Tibial nerve (tissue), 4 donors: ENCODE results near the gene QSOX2. TPM values are rescaled to one million over a fixed set of nuclear protein-coding genes. Genes with fewer than 3 reads are reported as not detected.
A peak's percentile ranks its signal among the peaks of the same experiment; 100 is the strongest.

Experiments
- DNase-seq, 2 donors: peaks; one replicate each; pipeline ENCODE4 v3.0.0-alpha.2; 2019; ENCODE audit warnings: low spot score in 2 of 2
- H3K27ac ChIP-seq, 4 donors: fragments of 200-600 bp; sonication (generic) in 3 of 4; one replicate each; pipeline ENCODE4 v1.5.1; 2017 to 2019; ENCODE audit warnings: mild to moderate bottlenecking in 1 of 4
- H3K27me3 ChIP-seq, 2 donors: fragments of 200-600 bp; sonication (generic) in 1 of 2; one replicate each; pipeline versions ENCODE4 v1.5.1 to v1.6.0; 2017 to 2019
- H3K36me3 ChIP-seq, 3 donors: fragments of 200-600 bp; sonication (generic); one replicate each; pipeline ENCODE4 v1.5.1; 2018 to 2019
- H3K4me1 ChIP-seq, 4 donors: fragments of 200-600 bp; sonication (generic) in 3 of 4; one replicate each; pipeline ENCODE4 v1.5.1; 2017 to 2019
- H3K4me3 ChIP-seq, 4 donors: fragments of 200-600 bp; sonication (generic) in 3 of 4; one replicate each; pipeline ENCODE4 v1.5.1; 2017 to 2019; ENCODE audit warnings: mild to moderate bottlenecking in 1 of 4, moderate library complexity in 1 of 4
- H3K9me3 ChIP-seq, 4 donors: fragments of 200-600 bp; sonication (generic) in 3 of 4; one replicate each; pipeline ENCODE4 v1.5.1; 2017 to 2019
- EP300 ChIP-seq, 2 donors: sonication (generic); formaldehyde crosslinking; IDR thresholded peaks; one replicate each; pipeline ENCODE4 v1.6.1; 2017; ENCODE audit warnings: antibody characterized with exemption in 2 of 2, mild to moderate bottlenecking in 1 of 2
- POLR2A ChIP-seq, 2 donors: fragments of 450-650 bp; IDR thresholded peaks; one replicate each; pipeline ENCODE4 v1.6.1; 2017; ENCODE audit warnings: antibody characterized with exemption in 2 of 2, mild to moderate bottlenecking in 2 of 2, moderate library complexity in 2 of 2
- WGBS, 2 donors: methylation state at CpG; one replicate each; pipeline ENCODE4 v1.1.5; 2018; 5-methylcytosine and 5-hydroxymethylcytosine counted together
- total RNA-seq, 4 donors: library from RNA; depleted of rRNA; stranded (reverse); fragments of >200 nt; gene quantifications; one replicate each; pipeline ENCODE4 v1.1.0, GENCODE V29; 2016
- TF ChIP-seq, protein P1 (sequence below), 5 experiments: fragments of 200-600 bp in 3 of 5; fragments of 450-650 bp in 2 of 5; sonication (generic) in 3 of 5; IDR thresholded peaks; one replicate each; pipeline ENCODE4 v1.5.1; 2016 to 2019; ENCODE audit warnings: antibody characterized with exemption in 5 of 5, mild to moderate bottlenecking in 3 of 5, moderate library complexity in 2 of 5

Gene QSOX2
- total RNA-seq, 4 donors from 2014 or later = 10.2 to 16.8 (median 11.8) TPM

DNA sequence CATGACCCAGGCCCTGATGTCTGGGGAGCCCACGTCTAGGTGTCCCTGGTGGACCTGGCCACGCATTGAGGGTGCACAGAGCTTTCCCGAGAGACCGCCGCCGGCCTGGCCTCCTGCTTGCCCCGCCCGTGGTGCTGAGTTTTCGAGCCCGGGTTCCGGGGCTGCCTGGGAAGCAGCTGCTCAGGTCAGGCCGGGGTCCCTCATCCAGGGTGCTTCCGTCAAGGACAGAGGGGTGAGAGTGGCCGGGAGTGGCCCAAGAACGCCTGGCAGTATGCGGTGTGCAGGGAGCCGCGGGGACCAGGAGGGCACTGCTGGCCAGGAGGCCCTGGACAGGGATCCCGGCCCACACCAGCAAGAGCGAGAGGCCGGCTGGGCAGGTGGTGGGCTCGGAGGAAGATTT, 38.7 kb upstream of the QSOX2 start:
- no peak for TF ChIP-seq EP300 (IDR thresholded peaks at IDR 0.05)
- TF ChIP-seq POLR2A (IDR thresholded peaks at IDR 0.05) = no peak
- TF ChIP-seq, protein P1, sequence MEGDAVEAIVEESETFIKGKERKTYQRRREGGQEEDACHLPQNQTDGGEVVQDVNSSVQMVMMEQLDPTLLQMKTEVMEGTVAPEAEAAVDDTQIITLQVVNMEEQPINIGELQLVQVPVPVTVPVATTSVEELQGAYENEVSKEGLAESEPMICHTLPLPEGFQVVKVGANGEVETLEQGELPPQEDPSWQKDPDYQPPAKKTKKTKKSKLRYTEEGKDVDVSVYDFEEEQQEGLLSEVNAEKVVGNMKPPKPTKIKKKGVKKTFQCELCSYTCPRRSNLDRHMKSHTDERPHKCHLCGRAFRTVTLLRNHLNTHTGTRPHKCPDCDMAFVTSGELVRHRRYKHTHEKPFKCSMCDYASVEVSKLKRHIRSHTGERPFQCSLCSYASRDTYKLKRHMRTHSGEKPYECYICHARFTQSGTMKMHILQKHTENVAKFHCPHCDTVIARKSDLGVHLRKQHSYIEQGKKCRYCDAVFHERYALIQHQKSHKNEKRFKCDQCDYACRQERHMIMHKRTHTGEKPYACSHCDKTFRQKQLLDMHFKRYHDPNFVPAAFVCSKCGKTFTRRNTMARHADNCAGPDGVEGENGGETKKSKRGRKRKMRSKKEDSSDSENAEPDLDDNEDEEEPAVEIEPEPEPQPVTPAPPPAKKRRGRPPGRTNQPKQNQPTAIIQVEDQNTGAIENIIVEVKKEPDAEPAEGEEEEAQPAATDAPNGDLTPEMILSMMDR (IDR thresholded peaks at IDR 0.05) = no peak
- H3K27ac ChIP-seq = no peak overlapping the region
- DNase-seq = no peak
- H3K36me3 ChIP-seq = no peaks in the 10 kb centered on the region
- 66 to 75% methylated on average over 15 to 19 of the region's 22 CpGs for WGBS, 2 donors
- H3K27me3 ChIP-seq = peaks cover 0 to 49% of the 10 kb centered on the region in 2 donors
- peaks cover 0 to 12% (median 5%) of the 10 kb centered on the region in 4 donors for H3K4me1 ChIP-seq
- no peak overlapping the region for H3K4me3 ChIP-seq
- H3K9me3 ChIP-seq = no peaks in the 10 kb centered on the region

DNA sequence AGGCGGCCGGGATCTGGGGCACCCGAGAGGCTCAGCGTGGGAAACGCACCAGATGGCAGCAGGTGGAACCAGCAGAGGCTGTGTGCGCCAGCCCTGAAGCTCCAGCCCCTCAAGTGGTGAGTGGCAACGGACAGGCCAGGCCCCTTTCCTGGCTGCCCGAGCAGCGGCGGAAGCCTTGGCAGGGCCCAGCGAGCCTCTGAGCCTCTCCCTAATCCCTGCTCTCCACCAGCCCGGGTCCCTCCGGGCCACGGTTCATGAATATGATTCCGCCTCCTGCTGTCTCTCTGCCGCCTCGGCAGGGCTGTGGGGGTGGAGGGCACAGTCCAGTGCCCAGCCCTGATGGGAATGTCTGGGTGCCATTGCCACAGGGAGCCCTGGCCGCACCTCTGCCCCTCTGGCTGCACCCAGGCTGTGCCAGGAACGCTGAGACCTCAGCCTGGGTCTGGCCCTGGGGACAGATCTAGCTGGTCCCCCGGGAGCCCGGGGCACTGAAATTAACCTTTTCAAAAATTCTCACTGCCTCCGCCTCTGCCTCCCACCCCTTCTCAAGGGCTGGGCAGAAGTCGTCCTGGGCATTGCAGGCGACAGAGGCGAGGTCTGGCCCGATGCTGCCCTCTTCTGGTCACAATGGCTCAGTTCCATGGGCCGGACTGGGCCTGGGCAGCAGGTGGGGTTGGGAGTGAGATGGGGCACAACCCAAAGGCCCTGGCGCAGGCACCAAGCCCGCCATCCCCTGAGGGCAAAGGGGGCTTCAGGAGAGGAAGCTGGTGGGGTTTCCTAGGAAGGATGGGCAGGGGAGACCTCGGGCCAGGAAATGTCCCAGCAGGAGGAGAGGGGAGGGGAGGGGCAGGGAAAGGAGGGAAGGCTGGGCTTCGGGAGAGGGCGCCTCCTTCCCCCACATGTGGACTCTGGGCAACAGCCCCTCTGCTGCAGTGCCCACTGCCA, 38.0 kb upstream of the QSOX2 start:
- 20 to 24% methylated on average over 29 to 31 of the region's 32 CpGs for WGBS, 2 donors
- peak; percentile 61 to 72 for DNase-seq
- Histone ChIP-seq H3K27ac (peak overlapping the region in 2 of 4 donors; percentile 12 to 56), H3K9me3 (no peaks in the 10 kb centered on the region), H3K4me1 (peaks cover 0 to 12% (median 5%) of the 10 kb centered on the region in 4 donors), H3K4me3 (peak overlapping the region in 3 of 4 donors; percentile 7 to 28 (median 20)), H3K36me3 (no peaks in the 10 kb centered on the region), H3K27me3 (peaks cover 0 to 52% of the 10 kb centered on the region in 2 donors)
- no peak for TF ChIP-seq EP300 (IDR thresholded peaks at IDR 0.05)
- TF ChIP-seq, protein P1 (IDR thresholded peaks at IDR 0.05) = peak; percentile 78 to 91 (median 85)

DNA sequence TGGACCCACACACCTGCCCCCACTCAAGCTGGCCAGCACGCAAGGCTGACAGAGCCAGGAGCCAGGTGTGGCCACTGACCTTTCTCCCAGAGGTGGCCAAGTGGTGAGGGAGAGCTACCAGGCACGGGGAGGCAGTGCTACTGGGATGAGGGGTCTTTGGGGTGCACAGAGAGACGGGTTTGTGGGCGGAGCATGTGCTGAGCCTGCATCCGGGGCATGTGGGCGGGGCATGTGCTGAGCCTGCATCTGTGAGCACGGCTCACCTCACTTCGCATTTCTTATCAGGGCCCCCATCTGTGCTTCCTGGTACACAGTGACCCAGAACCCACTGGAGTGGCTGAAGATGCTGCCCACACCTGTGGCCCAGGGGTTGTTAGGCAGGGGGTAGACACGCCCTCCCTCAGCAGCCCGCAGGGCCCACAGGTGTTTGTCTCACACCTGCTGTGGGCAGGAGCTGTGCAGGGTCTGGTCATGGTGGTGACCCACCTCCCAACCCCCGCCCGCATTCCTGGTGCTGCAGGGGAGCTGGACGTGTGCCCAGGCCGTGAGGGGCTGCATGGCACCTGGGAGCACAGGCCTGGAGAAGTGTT, 36.8 kb upstream of the QSOX2 start:
- 56 to 66% methylated on average over 12 to 13 of the region's 14 CpGs for WGBS, 2 donors
- peaks cover 0 to 12% (median 5%) of the 10 kb centered on the region in 4 donors for H3K4me1 ChIP-seq
- no peak overlapping the region for H3K4me3 ChIP-seq
- TF ChIP-seq, protein P1 (IDR thresholded peaks at IDR 0.05) = no peak
- TF ChIP-seq EP300 (IDR thresholded peaks at IDR 0.05) = no peak
- TF ChIP-seq POLR2A (IDR thresholded peaks at IDR 0.05) = no peak
- no peak for DNase-seq
- H3K36me3 ChIP-seq = no peaks in the 10 kb centered on the region
- H3K27ac ChIP-seq = no peak overlapping the region
- peaks cover 0 to 50% of the 10 kb centered on the region in 2 donors for H3K27me3 ChIP-seq
- no peaks in the 10 kb centered on the region for H3K9me3 ChIP-seq

DNA sequence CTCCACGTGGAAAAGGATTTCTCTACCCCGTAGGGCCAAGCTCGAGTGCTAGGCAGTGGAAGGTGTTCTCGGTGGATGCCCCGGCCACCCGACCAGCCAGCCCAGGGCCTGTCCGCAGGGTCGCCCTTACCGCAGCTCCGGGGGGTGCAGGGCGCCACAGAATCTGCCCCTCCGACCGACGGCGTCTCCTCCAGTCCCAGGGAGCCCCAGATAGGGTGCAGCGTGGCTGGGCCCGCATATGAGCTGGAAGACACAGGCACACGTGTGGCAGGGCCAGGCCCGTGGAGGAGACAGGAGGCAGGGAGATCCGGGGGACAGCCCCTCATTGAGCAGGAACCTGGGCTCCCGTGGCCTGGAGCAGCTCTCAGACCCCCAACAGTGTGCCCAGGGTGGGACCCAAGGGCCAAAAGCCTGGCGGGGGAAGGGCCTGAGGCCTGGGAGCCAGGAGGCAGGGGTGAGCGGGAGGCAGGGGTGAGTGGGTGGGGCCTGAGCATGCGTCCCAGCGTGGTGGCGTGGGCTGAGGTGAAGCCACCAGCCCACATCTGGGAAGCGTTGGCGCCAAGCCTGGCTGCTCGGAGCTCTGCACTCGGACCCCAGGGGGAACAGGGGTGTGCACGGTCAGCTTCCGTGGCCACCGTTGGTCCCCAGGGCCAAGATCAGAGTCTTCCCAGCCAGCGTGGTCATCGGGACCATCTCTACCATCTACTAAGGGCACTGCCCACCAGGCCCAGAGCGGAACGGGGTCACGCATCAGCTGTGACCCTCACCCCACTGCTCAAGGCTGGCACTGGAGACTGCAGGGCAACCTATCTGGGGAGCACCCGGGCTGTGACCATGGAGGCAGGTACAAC, 36.0 kb upstream of the QSOX2 start:
- no peaks in the 10 kb centered on the region for H3K9me3 ChIP-seq
- H3K27me3 ChIP-seq = peaks cover 0 to 53% of the 10 kb centered on the region in 2 donors
- DNase-seq = no peak
- H3K27ac ChIP-seq = no peak overlapping the region
- no peaks in the 10 kb centered on the region for H3K36me3 ChIP-seq
- H3K4me1 ChIP-seq = peaks cover 0 to 12% (median 5%) of the 10 kb centered on the region in 4 donors
- TF ChIP-seq EP300 (IDR thresholded peaks at IDR 0.05) (no peak), POLR2A (IDR thresholded peaks at IDR 0.05) (no peak)
- TF ChIP-seq, protein P1 (IDR thresholded peaks at IDR 0.05) = no peak
- WGBS, 2 donors = 70 to 80% methylated on average over 32 to 33 of the region's 39 CpGs
- H3K4me3 ChIP-seq = no peak overlapping the region
